Endothelial cell of umbilical vein (primary cell): ENCODE data around the gene CNKSR1. TPM values are rescaled to one million over a fixed set of nuclear protein-coding genes. Genes with fewer than 3 reads are reported as not detected.

Experiments used
- BruUV-seq: library from RNA; stranded (reverse); fragments of 400-500 nt; replicated peaks from 2 replicates; lab custom pipeline; 2021; lab: Mats Ljungman, UMichigan
- CTCF ChIA-PET: fragments of 300-600, 350-600 bp; sonication (Branson Sonifier 250); formaldehyde crosslinking; loops from one replicate; lab custom pipeline; 2021; ENCODE audit warnings: antibody characterized with exemption, inconsistent platforms; lab: Charles Lee
- POLR2A ChIA-PET: fragments of 300-600, 350-600 bp; sonication (Branson Sonifier 250); formaldehyde crosslinking; loops from one replicate; lab custom pipeline; 2021; ENCODE audit warnings: antibody characterized with exemption, inconsistent platforms; lab: Charles Lee
- DNase-seq: peaks from one replicate; pipeline ENCODE4 v3.0.0-alpha.2; 2011; ENCODE audit warnings: low read depth, low spot score
- FAIRE-seq: peaks from 2 replicates; lab custom pipeline; 2011; peaks lifted over from hg19 to GRCh38; lab: Jason Lieb, UNC
- H2AFZ ChIP-seq: 2 replicates; pipeline ENCODE4 v1.6.0; 2012; ENCODE audit warnings: low read depth, low read length, control low read depth, inconsistent platforms
- H3K27ac ChIP-seq: 2 replicates; pipeline ENCODE4 v1.5.1; 2011; ENCODE audit warnings: low read depth, mild to moderate bottlenecking, control low read depth, low read length, moderate library complexity; ENCODE audit not compliant: insufficient read depth
- H3K27me3 ChIP-seq, 2 experiments: 2 replicates each; pipeline versions ENCODE4 v1.6.0 to v1.6.1; 2011; ENCODE audit warnings: low read length in 2 of 2, mixed read lengths in 1 of 2; ENCODE audit not compliant: control insufficient read depth in 2 of 2, insufficient read depth in 2 of 2
- H3K36me3 ChIP-seq, 2 experiments: 2 replicates in 1 of 2; 3 replicates in 1 of 2; pipeline ENCODE4 v1.5.1; 2011; ENCODE audit warnings: low read length in 2 of 2, mild to moderate bottlenecking in 1 of 2, moderate library complexity in 1 of 2; ENCODE audit not compliant: control insufficient read depth in 2 of 2, insufficient read depth in 2 of 2; ENCODE audit errors: extremely low read depth in 1 of 2
- H3K4me1 ChIP-seq: 3 replicates; pipeline ENCODE4 v1.5.1; 2011; ENCODE audit warnings: mild to moderate bottlenecking, low read length; ENCODE audit not compliant: control insufficient read depth, insufficient read depth; ENCODE audit errors: extremely low read depth
- H3K4me2 ChIP-seq: 2 replicates; pipeline ENCODE4 v1.6.1; 2011; ENCODE audit warnings: low read length, control low read depth, mixed read lengths; ENCODE audit not compliant: insufficient read depth
- H3K4me3 ChIP-seq, 3 experiments: fragments of 200-600 bp in 1 of 3; sonication (generic), shearing (Covaris generic) in 1 of 3; replicated peaks in 1 of 3; 2 replicates each; pipeline ENCODE4 v1.5.1; 2011 to 2016; ENCODE audit warnings: control low read depth in 3 of 3, low read length in 3 of 3, mild to moderate bottlenecking in 2 of 3, inconsistent platforms in 1 of 3, low read depth in 1 of 3, moderate library complexity in 1 of 3; ENCODE audit not compliant: insufficient read depth in 1 of 3
- H3K79me2 ChIP-seq: 2 replicates; pipeline ENCODE4 v1.6.0; 2012; ENCODE audit warnings: low read length, inconsistent platforms; ENCODE audit not compliant: control insufficient read depth, insufficient read depth
- H3K9ac ChIP-seq: replicated peaks from 2 replicates; pipeline ENCODE3; 2011; ENCODE audit warnings: low read length, control low read depth; ENCODE audit not compliant: insufficient read depth; ENCODE audit errors: extremely low read depth
- H3K9me1 ChIP-seq: replicated peaks from 3 replicates; pipeline ENCODE4 v1.6.0; 2011; ENCODE audit warnings: mild to moderate bottlenecking, low read length; ENCODE audit not compliant: control insufficient read depth, insufficient read depth; ENCODE audit errors: extremely low read depth
- H3K9me3 ChIP-seq: replicated peaks from 2 replicates; pipeline ENCODE4 v1.5.1; 2012; ENCODE audit warnings: low read length, inconsistent platforms; ENCODE audit not compliant: control insufficient read depth, insufficient read depth
- H4K20me1 ChIP-seq: replicated peaks from 2 replicates; pipeline ENCODE3; 2011; ENCODE audit warnings: mild to moderate bottlenecking, low read length; ENCODE audit not compliant: control insufficient read depth, insufficient read depth; ENCODE audit errors: extremely low read depth
- CTCF ChIP-seq, 2 donors: IDR thresholded peaks; 1 replicate in 1 of 2; 2 replicates in 1 of 2; pipeline ENCODE4 v1.5.1; 2011; ENCODE audit warnings: low read length in 2 of 2, mild to moderate bottlenecking in 2 of 2, moderate library complexity in 2 of 2, control low read depth in 1 of 2, inconsistent platforms in 1 of 2, low read depth in 1 of 2; ENCODE audit not compliant: insufficient read depth in 1 of 2; ENCODE audit errors: extremely low read depth in 1 of 2
- EZH2 ChIP-seq: IDR thresholded peaks from 2 replicates; pipeline ENCODE4 v1.6.1; 2012; ENCODE audit warnings: borderline replicate concordance, low read depth, mild to moderate bottlenecking, moderate library complexity, low read length, inconsistent platforms; ENCODE audit not compliant: severe bottlenecking
- GATA2 ChIP-seq: IDR thresholded peaks from 2 replicates; pipeline ENCODE4 v1.7.0; 2011; ENCODE audit warnings: low read depth, mild to moderate bottlenecking, moderate library complexity, mixed read lengths, low read length; ENCODE audit not compliant: insufficient read length, insufficient read depth
- MAX ChIP-seq: IDR thresholded peaks from 2 replicates; pipeline ENCODE4 v1.6.1; 2011; ENCODE audit not compliant: insufficient read depth, insufficient read length
- MYC ChIP-seq: IDR thresholded peaks from one replicate; pipeline ENCODE4 v1.6.1; 2011; ENCODE audit warnings: mild to moderate bottlenecking, low read depth, low read length
- POLR2A ChIP-seq: IDR thresholded peaks from 2 replicates; pipeline ENCODE4 v1.6.1; 2012; ENCODE audit warnings: low read depth, mild to moderate bottlenecking, control low read depth, low read length
- POLR2AphosphoS5 ChIP-seq: IDR thresholded peaks from 2 replicates; pipeline ENCODE4 v1.6.1; 2012; ENCODE audit warnings: low read depth, mild to moderate bottlenecking, control low read depth, low read length, moderate library complexity; ENCODE audit not compliant: insufficient read depth
- dilution Hi-C: fragments of 300-500 bp; cut with MboI; formaldehyde crosslinking; loops from one replicate; pipeline ENCODE4 v1.15.0; 2019; ENCODE audit warnings: low sequenced_read_pairs; ENCODE audit not compliant: extremely low pct_ligation_motif_present
- intact Hi-C: fragments of 100-400 bp; cut with micrococcal nuclease; formaldehyde crosslinking; loops from one replicate; pipeline ENCODE4 v1.10.0; 2022
- polyA plus RNA-seq, 4 experiments: library from polyadenylated mRNA; depleted of rRNA in 3 of 4; stranded (reverse) in 3 of 4; unstranded in 1 of 4; fragments of >200 nt; gene quantifications; 2 replicates each; pipeline versions ENCODE4 v1.2.1 to v1.2.3, GENCODE V29; 2011 to 2012; ENCODE audit warnings: missing spikeins in 1 of 4
- total RNA-seq: library from RNA; stranded (reverse); gene quantifications from 2 replicates; pipeline ENCODE4 v1.2.3, GENCODE V29; 2021

Gene CNKSR1
- total and polyA plus RNA-seq, 2 donors (not counting 3 experiments of a cell fraction or from before 2014, with no cell fraction given) = 0.22 TPM; not detected in 1

GRCh38 chr1:26213335-26213905 lies 36.1 kb downstream of the CNKSR1 start:
- H4K20me1 ChIP-seq = no peaks in the 10 kb centered on the region
- no peak for FAIRE-seq
- dilution Hi-C loops (no loop called here), intact Hi-C loops (no loop called here)
- no peak overlapping the region for H3K4me3 ChIP-seq
- POLR2A ChIA-PET = no interaction called here
- no peak for TF ChIP-seq POLR2A
- no peak for TF ChIP-seq CTCF (IDR thresholded peaks at IDR 0.05; ENCODE audit: extremely low read depth in 1 of 2, insufficient read depth in 1 of 2, low read depth in 1 of 2, low read length in 2 of 2)
- TF ChIP-seq EZH2 = no peak
- TF ChIP-seq POLR2AphosphoS5 = no peak
- TF ChIP-seq MYC = no peak
- TF ChIP-seq MAX = no peak
- no peak for TF ChIP-seq GATA2
- no peak overlapping the region for H2AFZ ChIP-seq
- CTCF ChIA-PET = interaction anchor here (1.5 kb wide), 1 partner anchor 21 kb away, joined by 6 read pairs; the partner anchor contains the start of gene CEP85
- H3K27me3 ChIP-seq = peaks cover 5 to 8% of the 10 kb centered on the region in 2 experiments
- no peak for DNase-seq
- H3K9ac ChIP-seq = no peak overlapping the region
- no peaks in the 10 kb centered on the region for H3K4me1 ChIP-seq
- no TSS peak for BruUV-seq
- H3K79me2 ChIP-seq = no peaks in the 10 kb centered on the region
- no peak overlapping the region for H3K27ac ChIP-seq
- no peaks in the 10 kb centered on the region for H3K9me1 ChIP-seq
- H3K36me3 ChIP-seq = no peaks in the 10 kb centered on the region
- H3K4me2 ChIP-seq = no peak overlapping the region
- no peaks in the 10 kb centered on the region for H3K9me3 ChIP-seq
